A673 (cell line): Measurements from ENCODE around the gene GRXCR2.

Source experiments
- EZH2 ChIP-seq: fragments of 200-600 bp; sonication (generic); IDR thresholded peaks from 2 replicates; pipeline ENCODE4 v1.6.1; 2017; ENCODE audit warnings: borderline replicate concordance, low read depth, mild to moderate bottlenecking, mixed read lengths, antibody characterized with exemption, low read length; ENCODE audit not compliant: poor library complexity, severe bottlenecking
- TF ChIP-seq, protein P1 (sequence below): fragments of 300-800, 200-600 bp; sonication (generic); conservative IDR thresholded peaks from 2 replicates; pipeline ENCODE4 v1.5.1; 2017; ENCODE audit warnings: low read depth, mild to moderate bottlenecking, antibody characterized with exemption, low read length, moderate library complexity, mixed read lengths

DNA sequence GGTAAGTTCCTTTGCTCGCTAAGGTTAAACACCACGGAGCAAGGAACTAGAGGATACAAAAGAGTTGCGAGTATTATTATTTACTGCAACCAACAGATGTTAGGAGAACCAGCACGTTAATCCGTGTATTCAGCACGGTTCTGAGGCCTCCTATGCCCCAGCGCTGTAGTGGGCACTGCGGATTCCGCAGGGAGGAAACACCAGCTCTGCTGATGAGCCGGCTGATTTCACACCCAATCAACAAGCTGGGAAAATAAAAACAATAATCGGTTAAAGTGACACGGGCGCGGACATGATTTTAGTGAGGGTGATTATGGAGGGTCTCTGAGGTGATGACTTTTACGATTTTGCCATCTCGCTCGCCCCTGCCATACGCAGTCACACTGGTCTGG lies 37.0 kb downstream of the GRXCR2 start:
- TF ChIP-seq, protein P1, sequence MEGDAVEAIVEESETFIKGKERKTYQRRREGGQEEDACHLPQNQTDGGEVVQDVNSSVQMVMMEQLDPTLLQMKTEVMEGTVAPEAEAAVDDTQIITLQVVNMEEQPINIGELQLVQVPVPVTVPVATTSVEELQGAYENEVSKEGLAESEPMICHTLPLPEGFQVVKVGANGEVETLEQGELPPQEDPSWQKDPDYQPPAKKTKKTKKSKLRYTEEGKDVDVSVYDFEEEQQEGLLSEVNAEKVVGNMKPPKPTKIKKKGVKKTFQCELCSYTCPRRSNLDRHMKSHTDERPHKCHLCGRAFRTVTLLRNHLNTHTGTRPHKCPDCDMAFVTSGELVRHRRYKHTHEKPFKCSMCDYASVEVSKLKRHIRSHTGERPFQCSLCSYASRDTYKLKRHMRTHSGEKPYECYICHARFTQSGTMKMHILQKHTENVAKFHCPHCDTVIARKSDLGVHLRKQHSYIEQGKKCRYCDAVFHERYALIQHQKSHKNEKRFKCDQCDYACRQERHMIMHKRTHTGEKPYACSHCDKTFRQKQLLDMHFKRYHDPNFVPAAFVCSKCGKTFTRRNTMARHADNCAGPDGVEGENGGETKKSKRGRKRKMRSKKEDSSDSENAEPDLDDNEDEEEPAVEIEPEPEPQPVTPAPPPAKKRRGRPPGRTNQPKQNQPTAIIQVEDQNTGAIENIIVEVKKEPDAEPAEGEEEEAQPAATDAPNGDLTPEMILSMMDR, result no peak
- no peak for TF ChIP-seq EZH2
